ENCODE results near the gene SPO11.

SPO11 gene

DNA sequence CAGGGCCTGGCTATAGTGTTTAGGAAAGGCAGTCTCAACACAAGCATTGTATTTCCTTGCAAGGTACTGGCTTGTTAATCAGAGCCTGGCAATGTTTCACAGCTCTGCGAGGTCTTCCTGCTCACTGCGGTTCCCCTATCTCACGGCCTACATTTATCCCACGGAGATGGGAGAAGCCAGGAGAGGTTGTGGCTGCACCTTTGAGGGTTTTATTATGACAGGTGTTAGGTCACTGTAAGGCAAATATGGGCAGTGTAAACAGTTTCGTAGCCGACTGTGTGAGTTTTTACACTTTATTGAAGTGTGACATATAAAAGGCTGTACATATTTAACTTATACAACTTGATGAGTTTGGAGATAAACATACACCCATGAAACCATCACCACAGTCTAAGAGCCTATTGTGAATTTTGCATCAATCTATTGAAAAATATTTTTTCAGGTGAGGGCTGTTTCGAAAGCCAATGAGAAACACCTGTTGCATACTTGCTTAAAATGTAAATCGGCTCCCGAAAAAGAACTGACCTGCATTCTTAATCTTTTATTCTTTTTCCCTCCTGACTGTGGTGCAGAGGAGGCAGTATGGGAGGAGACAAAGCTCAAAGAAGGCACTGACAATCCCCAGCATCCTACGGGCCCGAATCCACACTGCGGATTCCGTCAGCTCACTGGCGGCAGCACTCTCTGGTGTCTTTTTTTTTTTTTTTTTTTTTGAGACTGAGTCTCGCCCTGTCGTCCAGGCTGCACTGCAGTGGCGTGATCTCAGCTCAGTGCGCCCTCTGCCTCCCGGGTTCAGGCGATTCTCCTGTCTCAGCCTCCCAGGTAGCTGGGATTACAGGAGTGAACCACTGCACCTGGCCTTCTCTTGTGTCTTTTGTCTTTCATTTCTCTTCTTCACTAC is 54.1 kb downstream of the SPO11 start:
- H3K9ac ChIP-seq (ENCODE audit: low read length): no peak overlapping the region
- no peaks in the 10 kb centered on the region for H3K27me3 ChIP-seq (ENCODE audit: low read depth, low read length)
- H3K4me3 ChIP-seq (ENCODE audit: low read length): no peak overlapping the region
- H3K4me2 ChIP-seq (ENCODE audit: low read length): no peak overlapping the region
- H4K20me1 ChIP-seq (ENCODE audit: insufficient read depth, low read length): no peaks in the 10 kb centered on the region
- H2AFZ ChIP-seq (ENCODE audit: low read depth, low read length): no peak overlapping the region
- H3K27ac ChIP-seq (ENCODE audit: low read length): no peak overlapping the region
- no peaks in the 10 kb centered on the region for H3K79me2 ChIP-seq (ENCODE audit: low read length)
- H3K4me1 ChIP-seq (ENCODE audit: low read length): peaks cover 5% of the 10 kb centered on the region
- TF ChIP-seq EZH2phosphoT487 (IDR thresholded peaks at IDR 0.05; ENCODE audit: low read depth): no peak
- TF ChIP-seq, protein P1, sequence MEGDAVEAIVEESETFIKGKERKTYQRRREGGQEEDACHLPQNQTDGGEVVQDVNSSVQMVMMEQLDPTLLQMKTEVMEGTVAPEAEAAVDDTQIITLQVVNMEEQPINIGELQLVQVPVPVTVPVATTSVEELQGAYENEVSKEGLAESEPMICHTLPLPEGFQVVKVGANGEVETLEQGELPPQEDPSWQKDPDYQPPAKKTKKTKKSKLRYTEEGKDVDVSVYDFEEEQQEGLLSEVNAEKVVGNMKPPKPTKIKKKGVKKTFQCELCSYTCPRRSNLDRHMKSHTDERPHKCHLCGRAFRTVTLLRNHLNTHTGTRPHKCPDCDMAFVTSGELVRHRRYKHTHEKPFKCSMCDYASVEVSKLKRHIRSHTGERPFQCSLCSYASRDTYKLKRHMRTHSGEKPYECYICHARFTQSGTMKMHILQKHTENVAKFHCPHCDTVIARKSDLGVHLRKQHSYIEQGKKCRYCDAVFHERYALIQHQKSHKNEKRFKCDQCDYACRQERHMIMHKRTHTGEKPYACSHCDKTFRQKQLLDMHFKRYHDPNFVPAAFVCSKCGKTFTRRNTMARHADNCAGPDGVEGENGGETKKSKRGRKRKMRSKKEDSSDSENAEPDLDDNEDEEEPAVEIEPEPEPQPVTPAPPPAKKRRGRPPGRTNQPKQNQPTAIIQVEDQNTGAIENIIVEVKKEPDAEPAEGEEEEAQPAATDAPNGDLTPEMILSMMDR (IDR thresholded peaks at IDR 0.05; ENCODE audit: low read depth, low read length): no peak
- H3K36me3 ChIP-seq (replicated peaks; ENCODE audit: low read depth, low read length): peaks cover 34% of the 10 kb centered on the region
- H3K9me3 ChIP-seq (ENCODE audit: insufficient read depth, low read length): no peaks in the 10 kb centered on the region

DNA sequence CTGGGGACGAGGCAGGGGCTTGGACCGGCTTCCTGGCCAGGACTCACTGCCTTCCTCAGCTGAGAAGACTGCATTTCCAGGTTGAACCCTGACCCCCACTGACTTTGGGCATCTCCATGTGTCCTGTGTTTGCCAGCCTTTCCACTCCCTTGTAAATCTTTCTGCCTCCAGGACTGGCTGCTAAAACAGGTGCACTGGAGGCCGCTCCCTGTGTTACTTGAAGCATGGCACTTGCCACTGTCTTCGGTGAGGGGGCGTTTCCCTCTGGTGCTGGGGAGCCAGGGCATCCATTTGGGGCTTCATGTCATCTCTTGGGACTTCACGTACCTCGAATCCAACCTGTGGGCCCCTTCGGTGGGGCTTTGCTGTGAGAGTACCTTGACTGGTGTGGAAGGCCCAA is 54.9 kb downstream of the SPO11 start:
- no peak for TF ChIP-seq EZH2phosphoT487 (IDR thresholded peaks at IDR 0.05; ENCODE audit: low read depth)
- TF ChIP-seq, protein P1 (IDR thresholded peaks at IDR 0.05; ENCODE audit: low read depth, low read length): no peak
- no peak overlapping the region for H3K4me3 ChIP-seq (ENCODE audit: low read length)
- H3K27me3 ChIP-seq (ENCODE audit: low read depth, low read length): no peaks in the 10 kb centered on the region
- peaks cover 27% of the 10 kb centered on the region for H3K36me3 ChIP-seq (replicated peaks; ENCODE audit: low read depth, low read length)
- no peaks in the 10 kb centered on the region for H3K79me2 ChIP-seq (ENCODE audit: low read length)
- peaks cover 11% of the 10 kb centered on the region for H3K4me1 ChIP-seq (ENCODE audit: low read length)
- H3K27ac ChIP-seq (ENCODE audit: low read length): no peak overlapping the region
- no peaks in the 10 kb centered on the region for H3K9me3 ChIP-seq (ENCODE audit: insufficient read depth, low read length)
- H3K9ac ChIP-seq (ENCODE audit: low read length): no peak overlapping the region
- H3K4me2 ChIP-seq (ENCODE audit: low read length): no peak overlapping the region
- no peaks in the 10 kb centered on the region for H4K20me1 ChIP-seq (ENCODE audit: insufficient read depth, low read length)
- no peak overlapping the region for H2AFZ ChIP-seq (ENCODE audit: low read depth, low read length)

DNA sequence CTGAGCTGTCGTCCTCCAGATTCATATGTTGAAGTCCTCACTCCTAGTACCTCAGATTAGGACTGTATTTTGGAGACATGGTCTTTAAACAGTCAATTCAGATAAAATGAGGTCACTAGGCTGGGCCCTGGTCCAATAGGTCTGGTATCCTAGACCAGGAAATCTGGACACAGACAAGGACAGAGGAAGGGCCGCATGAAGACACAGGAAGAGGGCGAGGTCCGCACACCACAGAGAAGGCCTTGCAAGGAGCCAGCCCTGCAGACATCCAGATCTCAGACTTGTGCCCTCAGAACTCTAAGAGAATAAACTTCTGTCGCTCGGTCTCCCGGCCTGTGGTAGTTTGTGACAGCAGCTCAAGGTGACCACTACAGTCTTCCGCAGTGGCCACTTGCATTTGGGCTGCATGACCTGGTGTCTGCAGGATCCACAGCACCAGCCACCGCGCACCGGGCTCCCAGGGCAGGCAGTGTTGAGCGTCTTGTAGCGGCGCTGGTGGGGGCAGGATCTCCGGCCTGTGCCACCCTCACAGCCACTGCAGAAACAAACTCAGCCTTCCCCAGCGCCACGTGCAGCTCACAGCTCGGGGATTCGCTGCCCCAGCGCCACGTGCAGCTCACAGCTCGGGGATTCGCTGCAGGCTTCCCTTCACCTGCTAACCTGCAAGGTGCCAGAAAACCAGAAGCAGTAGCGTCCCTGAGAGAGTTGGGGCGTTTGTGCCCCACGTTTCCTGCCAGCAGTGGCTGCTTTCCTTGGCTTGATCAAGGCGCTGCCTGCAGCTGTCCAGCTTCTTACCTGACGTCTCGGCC is 55.6 kb downstream of the SPO11 start:
- Histone ChIP-seq H2AFZ (ENCODE audit: low read depth, low read length) (no peak overlapping the region), H4K20me1 (ENCODE audit: insufficient read depth, low read length) (no peaks in the 10 kb centered on the region), H3K9me3 (ENCODE audit: insufficient read depth, low read length) (no peaks in the 10 kb centered on the region), H3K27me3 (ENCODE audit: low read depth, low read length) (no peaks in the 10 kb centered on the region), H3K4me3 (ENCODE audit: low read length) (no peak overlapping the region), H3K4me1 (ENCODE audit: low read length) (peaks cover 18% of the 10 kb centered on the region), H3K36me3 (replicated peaks; ENCODE audit: low read depth, low read length) (peaks cover 20% of the 10 kb centered on the region), H3K79me2 (ENCODE audit: low read length) (no peaks in the 10 kb centered on the region; the same call in 1 of the 2 replicates), H3K27ac (ENCODE audit: low read length) (no peak overlapping the region), H3K9ac (ENCODE audit: low read length) (no peak overlapping the region), H3K4me2 (ENCODE audit: low read length) (no peak overlapping the region)
- no peak for TF ChIP-seq EZH2phosphoT487 (IDR thresholded peaks at IDR 0.05; ENCODE audit: low read depth)
- TF ChIP-seq, protein P1 (IDR thresholded peaks at IDR 0.05; ENCODE audit: low read depth, low read length): no peak

DNA sequence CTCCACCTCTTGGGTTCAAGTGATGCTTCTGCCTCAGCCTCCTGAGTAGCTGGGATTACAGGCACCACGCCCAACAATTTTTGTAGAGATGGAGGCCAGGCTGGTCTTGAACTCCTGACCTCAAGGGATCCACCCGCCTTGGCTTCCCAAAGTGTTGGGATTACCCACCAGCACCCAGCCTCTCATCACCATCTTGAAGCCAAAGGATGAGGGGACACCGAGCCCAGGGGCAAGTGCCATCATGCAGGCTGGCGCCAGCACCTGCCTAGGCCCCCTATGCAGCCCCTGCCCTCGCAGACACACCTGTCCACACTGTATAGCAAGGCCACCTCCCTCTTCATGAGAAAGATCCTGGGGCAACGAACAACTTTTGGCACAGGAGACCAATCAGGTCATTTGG is 56.3 kb downstream of the SPO11 start:
- H3K4me1 ChIP-seq (ENCODE audit: low read length): peaks cover 25% of the 10 kb centered on the region
- H3K27ac ChIP-seq (ENCODE audit: low read length): no peak overlapping the region
- H4K20me1 ChIP-seq (ENCODE audit: insufficient read depth, low read length): no peaks in the 10 kb centered on the region
- H2AFZ ChIP-seq (ENCODE audit: low read depth, low read length): no peak overlapping the region
- H3K79me2 ChIP-seq (ENCODE audit: low read length): no peaks in the 10 kb centered on the region; the same call in 1 of the 2 replicates
- H3K9ac ChIP-seq (ENCODE audit: low read length): no peak overlapping the region
- no peak for TF ChIP-seq EZH2phosphoT487 (IDR thresholded peaks at IDR 0.05; ENCODE audit: low read depth)
- TF ChIP-seq, protein P1 (IDR thresholded peaks at IDR 0.05; ENCODE audit: low read depth, low read length): no peak
- no peaks in the 10 kb centered on the region for H3K9me3 ChIP-seq (ENCODE audit: insufficient read depth, low read length)
- H3K27me3 ChIP-seq (ENCODE audit: low read depth, low read length): no peaks in the 10 kb centered on the region
- H3K4me3 ChIP-seq (ENCODE audit: low read length): no peak overlapping the region
- peaks cover 14% of the 10 kb centered on the region for H3K36me3 ChIP-seq (replicated peaks; ENCODE audit: low read depth, low read length)
- no peak overlapping the region for H3K4me2 ChIP-seq (ENCODE audit: low read length)
